ENCODE measurements around the gene MYO18B. TPM values are rescaled to one million over a fixed set of nuclear protein-coding genes. Genes with fewer than 3 reads are reported as not detected.

Gene MYO18B
- total RNA-seq, 1 donor from 2014 or later = 12.0 TPM

DNA sequence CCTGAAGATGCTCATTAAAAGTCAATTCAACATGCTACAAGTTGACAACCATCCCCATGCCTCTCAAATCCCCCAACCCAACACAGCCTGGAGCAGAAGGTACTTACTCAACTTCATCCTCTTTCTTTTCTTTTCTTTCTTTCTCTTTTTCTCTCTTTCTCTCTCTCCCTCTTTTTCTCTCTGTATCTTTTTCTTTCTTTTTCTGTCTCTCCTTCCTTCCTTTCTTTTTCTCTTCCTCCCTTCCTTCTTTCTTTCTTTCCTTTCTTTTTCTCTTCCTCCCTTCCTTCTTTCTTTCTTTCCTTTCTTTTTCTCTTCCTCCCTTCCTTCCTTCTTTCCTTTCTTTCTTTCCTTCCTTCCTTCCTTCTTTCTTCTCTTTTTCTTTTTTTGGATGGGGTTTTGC is 291.6 kb downstream of the MYO18B start:
- no peak overlapping the region for H3K4me3 ChIP-seq
- TF ChIP-seq, protein P1, sequence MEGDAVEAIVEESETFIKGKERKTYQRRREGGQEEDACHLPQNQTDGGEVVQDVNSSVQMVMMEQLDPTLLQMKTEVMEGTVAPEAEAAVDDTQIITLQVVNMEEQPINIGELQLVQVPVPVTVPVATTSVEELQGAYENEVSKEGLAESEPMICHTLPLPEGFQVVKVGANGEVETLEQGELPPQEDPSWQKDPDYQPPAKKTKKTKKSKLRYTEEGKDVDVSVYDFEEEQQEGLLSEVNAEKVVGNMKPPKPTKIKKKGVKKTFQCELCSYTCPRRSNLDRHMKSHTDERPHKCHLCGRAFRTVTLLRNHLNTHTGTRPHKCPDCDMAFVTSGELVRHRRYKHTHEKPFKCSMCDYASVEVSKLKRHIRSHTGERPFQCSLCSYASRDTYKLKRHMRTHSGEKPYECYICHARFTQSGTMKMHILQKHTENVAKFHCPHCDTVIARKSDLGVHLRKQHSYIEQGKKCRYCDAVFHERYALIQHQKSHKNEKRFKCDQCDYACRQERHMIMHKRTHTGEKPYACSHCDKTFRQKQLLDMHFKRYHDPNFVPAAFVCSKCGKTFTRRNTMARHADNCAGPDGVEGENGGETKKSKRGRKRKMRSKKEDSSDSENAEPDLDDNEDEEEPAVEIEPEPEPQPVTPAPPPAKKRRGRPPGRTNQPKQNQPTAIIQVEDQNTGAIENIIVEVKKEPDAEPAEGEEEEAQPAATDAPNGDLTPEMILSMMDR (IDR thresholded peaks at IDR 0.05) = no peak
- H3K4me1 ChIP-seq = no peaks in the 10 kb centered on the region
- no peak for DNase-seq (ENCODE audit: low spot score in 2 of 2)
- H3K27ac ChIP-seq = no peak overlapping the region
- intact Hi-C loops (cut with DNase I) = no loop called here
- no peaks in the 10 kb centered on the region for H3K27me3 ChIP-seq
- H3K36me3 ChIP-seq = no peaks in the 10 kb centered on the region
- H3K9me3 ChIP-seq = no peaks in the 10 kb centered on the region

DNA sequence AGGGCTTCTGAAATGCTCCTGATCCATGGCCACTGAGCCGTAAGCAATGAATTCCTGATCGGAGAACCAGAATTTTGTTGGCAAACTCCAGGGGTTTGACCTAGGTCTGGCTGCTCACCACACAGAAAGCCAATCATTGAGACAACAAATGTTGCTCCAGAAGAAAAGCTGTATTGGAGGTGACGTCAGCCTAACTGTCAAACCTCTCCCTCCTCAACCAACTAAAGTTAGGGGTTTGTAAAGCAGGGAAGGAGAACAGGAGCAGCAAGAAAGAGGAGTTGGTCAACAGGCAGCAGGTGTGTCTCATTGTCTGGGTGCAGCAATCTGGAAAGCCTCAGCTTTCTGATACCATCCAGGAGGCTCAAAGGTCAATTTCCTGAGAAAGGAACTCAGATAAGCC is 293.5 kb downstream of the MYO18B start:
- TF ChIP-seq, protein P1 (IDR thresholded peaks at IDR 0.05) = no peak
- Histone ChIP-seq H3K4me3 (no peak overlapping the region), H3K36me3 (no peaks in the 10 kb centered on the region), H3K4me1 (no peaks in the 10 kb centered on the region), H3K9me3 (no peaks in the 10 kb centered on the region), H3K27ac (no peak overlapping the region), H3K27me3 (no peaks in the 10 kb centered on the region)
- intact Hi-C loops (cut with DNase I) = no loop called here
- no peak for DNase-seq (ENCODE audit: low spot score in 2 of 2)

DNA sequence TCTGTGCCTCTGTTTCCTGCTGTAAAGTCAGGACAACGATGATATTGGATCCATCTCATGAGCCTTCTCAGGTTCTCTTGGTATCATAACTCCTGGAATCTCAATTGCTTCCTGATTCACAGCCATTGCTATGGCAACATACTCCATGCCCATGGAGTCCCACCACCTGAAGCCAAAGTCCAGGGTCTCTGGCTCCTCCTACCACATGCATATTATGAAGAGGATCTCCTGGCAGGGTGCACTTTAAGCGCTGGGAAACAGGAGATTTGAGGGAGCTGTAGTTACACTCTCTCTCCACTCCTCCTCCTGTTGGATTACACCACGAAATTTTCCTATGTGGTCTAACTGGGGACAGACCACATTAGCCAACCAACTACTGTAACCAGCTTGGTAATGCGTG is 296.4 kb downstream of the MYO18B start:
- intact Hi-C loops (cut with DNase I) = no loop called here
- Histone ChIP-seq H3K36me3 (no peaks in the 10 kb centered on the region), H3K27ac (no peak overlapping the region), H3K4me3 (no peak overlapping the region), H3K9me3 (no peaks in the 10 kb centered on the region), H3K27me3 (no peaks in the 10 kb centered on the region), H3K4me1 (no peaks in the 10 kb centered on the region)
- TF ChIP-seq, protein P1 (IDR thresholded peaks at IDR 0.05) = no peak
- DNase-seq (ENCODE audit: low spot score in 2 of 2) = no peak

DNA sequence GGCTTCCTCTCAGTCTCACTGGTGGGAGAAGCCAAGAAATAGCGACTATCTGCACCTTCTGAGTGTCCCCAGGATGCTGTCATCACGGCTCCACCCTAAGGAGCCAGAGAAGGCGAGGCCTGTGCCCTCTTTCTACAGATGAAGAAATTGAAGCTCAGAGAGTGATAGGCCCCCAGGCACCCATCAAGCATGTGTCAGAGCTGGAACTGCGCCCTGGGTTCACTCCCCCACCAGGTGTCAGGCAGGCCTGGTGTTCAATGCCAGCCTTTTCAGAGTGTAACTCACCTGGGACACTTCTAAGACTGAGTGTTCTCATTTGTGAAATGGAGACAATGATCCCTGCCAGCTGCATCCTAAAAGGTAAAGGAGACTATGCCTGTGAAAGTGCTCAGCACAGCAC is 299.9 kb downstream of the MYO18B start:
- H3K9me3 ChIP-seq = no peaks in the 10 kb centered on the region
- DNase-seq (ENCODE audit: low spot score in 2 of 2) = no peak
- no peaks in the 10 kb centered on the region for H3K27me3 ChIP-seq
- intact Hi-C loops (cut with DNase I) = no loop called here
- no peak overlapping the region for H3K4me3 ChIP-seq
- no peaks in the 10 kb centered on the region for H3K4me1 ChIP-seq
- H3K27ac ChIP-seq = no peak overlapping the region
- TF ChIP-seq, protein P1 (IDR thresholded peaks at IDR 0.05) = no peak
- H3K36me3 ChIP-seq = no peaks in the 10 kb centered on the region

DNA sequence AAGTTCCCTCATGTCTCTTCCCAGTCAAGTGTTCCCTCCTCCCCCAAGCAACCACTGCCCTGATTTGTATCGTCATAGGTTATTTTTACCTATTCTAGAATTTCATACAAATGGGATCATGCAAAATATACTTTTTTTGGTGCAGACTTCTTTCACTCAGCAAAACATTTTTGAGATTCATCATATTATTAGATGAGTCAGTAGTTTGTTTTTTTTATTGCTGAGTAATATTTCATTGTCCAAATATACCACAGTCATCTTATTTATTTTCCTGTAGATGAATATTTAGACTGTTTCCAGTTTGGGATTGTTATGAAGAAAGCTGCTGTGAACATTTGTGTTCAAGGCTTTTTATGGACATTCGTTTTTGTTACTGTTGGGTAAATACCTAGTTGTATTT is 301.0 kb downstream of the MYO18B start:
- no peaks in the 10 kb centered on the region for H3K27me3 ChIP-seq
- no peak overlapping the region for H3K27ac ChIP-seq
- intact Hi-C loops (cut with DNase I) = no loop called here
- H3K9me3 ChIP-seq = no peaks in the 10 kb centered on the region
- no peaks in the 10 kb centered on the region for H3K36me3 ChIP-seq
- DNase-seq (ENCODE audit: low spot score in 2 of 2) = no peak
- TF ChIP-seq, protein P1 (IDR thresholded peaks at IDR 0.05) = no peak
- no peaks in the 10 kb centered on the region for H3K4me1 ChIP-seq
- H3K4me3 ChIP-seq = no peak overlapping the region

DNA sequence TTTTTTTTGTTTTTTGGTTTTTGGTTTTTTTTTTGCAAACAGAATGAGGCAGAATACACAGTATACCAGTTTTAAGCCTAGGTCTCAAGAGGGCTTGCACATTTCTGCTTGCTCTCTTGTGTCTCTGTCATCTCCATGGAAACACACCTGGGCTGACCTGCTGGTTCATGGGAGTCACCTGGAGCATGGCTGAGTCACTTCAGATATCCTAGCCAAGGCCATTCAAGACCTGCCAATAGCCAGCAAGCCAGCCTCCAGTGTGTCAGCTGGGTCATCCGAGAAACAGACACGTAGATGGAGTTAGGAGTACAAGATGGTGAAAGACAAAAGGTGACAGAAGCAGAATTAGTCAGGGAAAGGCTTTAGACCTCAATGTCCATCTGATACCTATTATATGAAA is 303.1 kb downstream of the MYO18B start:
- Histone ChIP-seq H3K4me1 (no peaks in the 10 kb centered on the region), H3K9me3 (no peaks in the 10 kb centered on the region), H3K27me3 (no peaks in the 10 kb centered on the region), H3K27ac (no peak overlapping the region), H3K36me3 (no peaks in the 10 kb centered on the region), H3K4me3 (no peak overlapping the region)
- TF ChIP-seq, protein P1 (IDR thresholded peaks at IDR 0.05) = no peak
- intact Hi-C loops (cut with DNase I) = no loop called here
- no peak for DNase-seq (ENCODE audit: low spot score in 2 of 2)

Measured in ascending aorta (tissue), 2 donors.